SK-N-SH (cell line): ENCODE measurements around the gene EFNB2. TPM values are rescaled to one million over a fixed set of nuclear protein-coding genes. Genes with fewer than 3 reads are reported as not detected.

Source experiments
- CTCF ChIA-PET: fragments of 300-600, 350-600 bp; formaldehyde crosslinking; extraction: SDS; loops from one replicate; lab custom pipeline; 2021; lab: Yijun Ruan, JAX
- POLR2A ChIA-PET: fragments of 350-600 bp; sonication (Branson Sonifier 250); formaldehyde crosslinking; extraction: SDS; loops from one replicate; lab custom pipeline; 2020; ENCODE audit warnings: antibody characterized with exemption, inconsistent platforms; lab: Yijun Ruan, JAX
- DNase-seq: peaks from one replicate; pipeline ENCODE4 v3.0.0; 2012
- H2AFZ ChIP-seq: fragments of 200-600 bp; sonication (generic); 2 replicates; pipeline ENCODE4 v1.8.1; 2016; ENCODE audit warnings: antibody characterized with exemption, mild to moderate bottlenecking, low read depth
- H3F3A ChIP-seq: fragments of 200-600 bp; sonication (generic); replicated peaks from 2 replicates; pipeline ENCODE3; 2016; ENCODE audit warnings: antibody characterized with exemption, mild to moderate bottlenecking; ENCODE audit not compliant: insufficient read depth
- H3K27ac ChIP-seq, 2 experiments: fragments of 200-500 bp in 1 of 2; fragments of 200-600 bp in 1 of 2; sonication (Bioruptor generic) in 1 of 2; sonication (generic), shearing (Covaris generic) in 1 of 2; 2 replicates each; pipeline versions ENCODE4 v1.5.1 to v1.6.1; 2014 to 2016; ENCODE audit warnings: low read depth in 2 of 2, inconsistent platforms in 1 of 2, low read length in 1 of 2, mild to moderate bottlenecking in 1 of 2, mixed read lengths in 1 of 2
- H3K27me3 ChIP-seq: fragments of 200-600 bp; sonication (generic), shearing (Covaris generic); 2 replicates; pipeline ENCODE4 v1.6.1; 2016; ENCODE audit warnings: mixed run types; ENCODE audit not compliant: insufficient read depth
- H3K36me3 ChIP-seq, 2 experiments: fragments of 200-500 bp in 1 of 2; fragments of 200-600 bp in 1 of 2; sonication (Bioruptor generic) in 1 of 2; sonication (generic) in 1 of 2; replicated peaks in 1 of 2; 2 replicates each; pipeline versions ENCODE3 to v1.5.1; 2014 to 2016; ENCODE audit warnings: low read length in 1 of 2, mild to moderate bottlenecking in 1 of 2; ENCODE audit not compliant: insufficient read depth in 2 of 2, control insufficient read depth in 1 of 2
- H3K4me1 ChIP-seq, 2 experiments: fragments of 200-500 bp in 1 of 2; fragments of 200-600 bp in 1 of 2; sonication (Bioruptor generic) in 1 of 2; sonication (generic), shearing (Covaris generic) in 1 of 2; 2 replicates each; pipeline versions ENCODE4 v1.5.1 to v1.6.1; 2014 to 2016; ENCODE audit warnings: low read depth in 1 of 2, low read length in 1 of 2, mixed run types in 1 of 2; ENCODE audit not compliant: insufficient read depth in 2 of 2, control insufficient read depth in 1 of 2
- H3K4me2 ChIP-seq: fragments of 200-600 bp; sonication (generic), shearing (Covaris generic); 2 replicates; pipeline ENCODE4 v1.6.1; 2017; ENCODE audit warnings: mixed run types
- H3K4me3 ChIP-seq, 2 experiments: fragments of 200-500 bp in 1 of 2; fragments of 200-600 bp in 1 of 2; sonication (Bioruptor generic) in 1 of 2; sonication (generic), shearing (Covaris generic) in 1 of 2; 2 replicates each; pipeline versions ENCODE4 v1.5.1 to v1.8.1; 2014 to 2016; ENCODE audit warnings: low read depth in 2 of 2, inconsistent platforms in 1 of 2, low read length in 1 of 2, mild to moderate bottlenecking in 1 of 2, mixed read lengths in 1 of 2, moderate library complexity in 1 of 2
- H3K79me2 ChIP-seq: fragments of 200-600 bp; sonication (generic); 2 replicates; pipeline ENCODE4 v1.8.1; 2017; ENCODE audit warnings: mild to moderate bottlenecking; ENCODE audit not compliant: insufficient read depth
- H3K9ac ChIP-seq: fragments of 200-600 bp; sonication (generic); 2 replicates; pipeline ENCODE4 v1.6.1; 2017; ENCODE audit warnings: mixed run types
- H3K9me2 ChIP-seq: fragments of 200-600 bp; sonication (generic); 2 replicates; pipeline ENCODE4 v1.6.1; 2017; ENCODE audit warnings: mixed run types
- H3K9me3 ChIP-seq: fragments of 200-600 bp; sonication (generic); 2 replicates; pipeline ENCODE4 v1.6.1; 2017; ENCODE audit warnings: mixed run types, mild to moderate bottlenecking, moderate library complexity
- H4K20me1 ChIP-seq: fragments of 200-600 bp; sonication (generic); 2 replicates; pipeline ENCODE4 v1.6.1; 2017; ENCODE audit warnings: mild to moderate bottlenecking, mixed run types; ENCODE audit not compliant: insufficient read depth
- ELF1 ChIP-seq: IDR thresholded peaks from 2 replicates; pipeline ENCODE4 v1.4.0; 2012
- EZH2phosphoT487 ChIP-seq: fragments of 200-600 bp; sonication (generic); IDR thresholded peaks from 2 replicates; pipeline ENCODE4 v1.6.1; 2017; ENCODE audit warnings: low read depth, mixed run types, mild to moderate bottlenecking, antibody characterized with exemption, moderate library complexity, borderline replicate concordance
- FOSL2 ChIP-seq: IDR thresholded peaks from 2 replicates; pipeline ENCODE4 v1.4.0; 2012; ENCODE audit warnings: low read depth, mild to moderate bottlenecking, moderate library complexity, borderline replicate concordance
- FOXJ3 ChIP-seq: sonication (generic); formaldehyde crosslinking; IDR thresholded peaks from 2 replicates; pipeline ENCODE4 v1.5.1; 2020; ENCODE audit warnings: mild to moderate bottlenecking, missing genetic modification reagents
- FOXM1 ChIP-seq: IDR thresholded peaks from 2 replicates; pipeline ENCODE4 v1.4.0; 2012; ENCODE audit warnings: low read depth, mild to moderate bottlenecking
- GABPA ChIP-seq: IDR thresholded peaks from 2 replicates; pipeline ENCODE4 v1.4.0; 2012; ENCODE audit warnings: low read depth, mild to moderate bottlenecking
- GATA2 ChIP-seq: sonication (generic); formaldehyde crosslinking; IDR thresholded peaks from 2 replicates; pipeline ENCODE4 v1.5.0; 2020; ENCODE audit warnings: mild to moderate bottlenecking, missing genetic modification reagents
- JUND ChIP-seq: IDR thresholded peaks from 2 replicates; pipeline ENCODE4 v1.4.0; 2012
- MAX ChIP-seq: IDR thresholded peaks from 2 replicates; pipeline ENCODE4 v1.4.0; 2012; ENCODE audit warnings: low read depth
- MEF2A ChIP-seq: IDR thresholded peaks from 2 replicates; pipeline ENCODE4 v1.4.0; 2012; ENCODE audit warnings: low read depth, borderline replicate concordance
- NFIC ChIP-seq: IDR thresholded peaks from 2 replicates; pipeline ENCODE4 v1.4.0; 2012; ENCODE audit warnings: borderline replicate concordance
- NRF1 ChIP-seq: IDR thresholded peaks from 2 replicates; pipeline ENCODE4 v1.6.1; 2012; ENCODE audit warnings: low read depth, mild to moderate bottlenecking, low read length
- PBX3 ChIP-seq: IDR thresholded peaks from 2 replicates; pipeline ENCODE4; 2012
- RAD21 ChIP-seq: IDR thresholded peaks from 2 replicates; pipeline ENCODE4 v1.6.1; 2012; ENCODE audit warnings: mild to moderate bottlenecking, low read length
- RCOR1 ChIP-seq: fragments of 150-350 bp; IDR thresholded peaks from 2 replicates; pipeline ENCODE4 v1.6.1; 2017; ENCODE audit warnings: antibody characterized with exemption, low read length
- REST ChIP-seq: IDR thresholded peaks from 2 replicates; pipeline ENCODE4 v1.6.1; 2012; ENCODE audit warnings: mild to moderate bottlenecking, low read depth, low read length, moderate library complexity
- SIN3A ChIP-seq: IDR thresholded peaks from 2 replicates; pipeline ENCODE4 v1.6.1; 2012; ENCODE audit warnings: low read depth, mild to moderate bottlenecking, low read length, moderate library complexity, borderline replicate concordance
- SMC3 ChIP-seq: IDR thresholded peaks from 2 replicates; pipeline ENCODE4 v1.6.1; 2012; ENCODE audit warnings: low read depth, low read length, improper control_type of control experiment
- TCF12 ChIP-seq: IDR thresholded peaks from 2 replicates; pipeline ENCODE4 v1.4.0; 2012
- TEAD4 ChIP-seq: IDR thresholded peaks from 2 replicates; pipeline ENCODE4 v1.4.0; 2012; ENCODE audit warnings: mild to moderate bottlenecking, borderline replicate concordance; ENCODE audit not compliant: insufficient read depth
- USF2 ChIP-seq: fragments of 150-350 bp; IDR thresholded peaks from 2 replicates; pipeline ENCODE4 v1.6.1; 2017; ENCODE audit warnings: antibody characterized with exemption, low read length, low read depth, borderline replicate concordance
- YY1 ChIP-seq: IDR thresholded peaks from 2 replicates; pipeline ENCODE4 v1.4.0; 2012; ENCODE audit warnings: low read depth, mild to moderate bottlenecking
- ZBTB33 ChIP-seq: IDR thresholded peaks from 2 replicates; pipeline ENCODE4 v1.4.0; 2012; ENCODE audit warnings: low read depth, borderline replicate concordance
- WGBS: methylation state at CpG from one replicate; pipeline ENCODE4 v1.1.6; 2017; ENCODE audit warnings: low lambda C conversion rate; 5-methylcytosine and 5-hydroxymethylcytosine counted together
- polyA plus RNA-seq, 3 experiments: library from polyadenylated mRNA; depleted of rRNA; stranded (reverse); fragments of >200 nt; gene quantifications; 2 replicates each; pipeline ENCODE4 v1.2.3, GENCODE V29; 2012

Gene EFNB2
- 2.8 and 3.0 TPM in 2 replicates for polyA plus RNA-seq (2012; rRNA removed)
- polyA plus RNA-seq (2012; cell fraction: cytosol; rRNA removed), result 3.7 and 4.4 TPM in 2 replicates
- polyA plus RNA-seq (2012; cell fraction: nucleus; rRNA removed), result 2.7 and 3.6 TPM in 2 replicates

- POLR2A ChIA-PET, result interaction anchor here (0.6 to 0.9 kb wide), 2 partner anchors 14 to 27 kb away, joined by 3 to 4 read pairs; no protein-coding TSS in a partner anchor
- no peak for TF ChIP-seq NFIC
- no peak for TF ChIP-seq MEF2A
- no peak for TF ChIP-seq ELF1
- no peak for TF ChIP-seq SMC3
- TF ChIP-seq EZH2phosphoT487, result no peak
- no peak for TF ChIP-seq FOXJ3 (CRISPR knock-in tag)
- no peak for TF ChIP-seq GATA2 (CRISPR knock-in tag)
- TF ChIP-seq YY1, result no peak
- TF ChIP-seq RAD21, result peak; percentile 16
- TF ChIP-seq NRF1, result peak; percentile 44
- no peak for TF ChIP-seq JUND
- TF ChIP-seq MAX, result peak; percentile 53; the same call in 1 of the 2 replicates
- no peak for TF ChIP-seq RCOR1
- TF ChIP-seq TCF12, result no peak
- TF ChIP-seq TEAD4, result no peak
- TF ChIP-seq SIN3A, result peak; percentile 35; the same call in 1 of the 2 replicates
- no peak for TF ChIP-seq USF2
- no peak for TF ChIP-seq ZBTB33
- TF ChIP-seq PBX3, result peak; percentile 98
- no peak for TF ChIP-seq GABPA
- no peak; the same call in 1 of the 2 replicates for TF ChIP-seq REST
- TF ChIP-seq FOSL2, result no peak
- TF ChIP-seq FOXM1, result no peak
Measured at GRCh38 chr13:106535552-106536243, at the start of gene EFNB2. EFNB2 (minus strand) TSS chr13:106535662; CDS start chr13:106534964, 698 bp downstream.

More at GRCh38 chr13:106535552-106536243, at the start of gene EFNB2:
- Histone ChIP-seq H3K36me3 (peaks cover 2 to 3% of the 10 kb centered on the region in 2 experiments), H3K4me3 (peak within 1 kb of the TSS; percentile 76 to 77), H2AFZ (peak within 1 kb of the TSS; percentile 57; the same call in 1 of the 2 replicates), H3K4me1 (peaks cover 0 to 13% of the 10 kb centered on the region in 2 experiments; a peak in 2 of 4 replicates), H3F3A (peaks cover 27% of the 10 kb centered on the region), H3K27me3 (no peaks in the 10 kb centered on the region), H4K20me1 (peaks cover 3% of the 10 kb centered on the region), H3K27ac (peak within 1 kb of the TSS in 1 of 2 experiments; percentile 77; a peak in 1 of 4 replicates), H3K9ac (no peak within 1 kb of the TSS), H3K9me2 (no peaks in the 10 kb centered on the region), H3K9me3 (no peaks in the 10 kb centered on the region), H3K79me2 (peaks cover 16% of the 10 kb centered on the region; the same call in 1 of the 2 replicates), H3K4me2 (peak within 1 kb of the TSS; percentile 100)
- CTCF ChIA-PET, result interaction anchor here (0.5 to 7.1 kb wide), 31 partner anchors 8 to 1964 kb away, joined by 3 to 58 read pairs (median 3); partner anchors contain the start of gene ARGLU1
- 0% methylated on average over 7 of the region's 102 CpGs for WGBS
- DNase-seq, result peak; percentile 98
